22Rv1 (cell line): ENCODE results near the gene TMEM151B.

ENCODE experiments used
- H3K27ac ChIP-seq: fragments of 450-650 bp; 2 replicates; pipeline ENCODE4 v1.5.1; 2017
- CTCF ChIP-seq: fragments of 450-650 bp; IDR thresholded peaks from 2 replicates; pipeline ENCODE4 v1.5.1; 2017; ENCODE audit warnings: mild to moderate bottlenecking
- ZFX ChIP-seq: fragments of 450-650 bp; IDR thresholded peaks from 2 replicates; pipeline ENCODE4 v1.6.1; 2017; ENCODE audit warnings: antibody characterized with exemption, borderline replicate concordance

The TMEM151B gene

DNA sequence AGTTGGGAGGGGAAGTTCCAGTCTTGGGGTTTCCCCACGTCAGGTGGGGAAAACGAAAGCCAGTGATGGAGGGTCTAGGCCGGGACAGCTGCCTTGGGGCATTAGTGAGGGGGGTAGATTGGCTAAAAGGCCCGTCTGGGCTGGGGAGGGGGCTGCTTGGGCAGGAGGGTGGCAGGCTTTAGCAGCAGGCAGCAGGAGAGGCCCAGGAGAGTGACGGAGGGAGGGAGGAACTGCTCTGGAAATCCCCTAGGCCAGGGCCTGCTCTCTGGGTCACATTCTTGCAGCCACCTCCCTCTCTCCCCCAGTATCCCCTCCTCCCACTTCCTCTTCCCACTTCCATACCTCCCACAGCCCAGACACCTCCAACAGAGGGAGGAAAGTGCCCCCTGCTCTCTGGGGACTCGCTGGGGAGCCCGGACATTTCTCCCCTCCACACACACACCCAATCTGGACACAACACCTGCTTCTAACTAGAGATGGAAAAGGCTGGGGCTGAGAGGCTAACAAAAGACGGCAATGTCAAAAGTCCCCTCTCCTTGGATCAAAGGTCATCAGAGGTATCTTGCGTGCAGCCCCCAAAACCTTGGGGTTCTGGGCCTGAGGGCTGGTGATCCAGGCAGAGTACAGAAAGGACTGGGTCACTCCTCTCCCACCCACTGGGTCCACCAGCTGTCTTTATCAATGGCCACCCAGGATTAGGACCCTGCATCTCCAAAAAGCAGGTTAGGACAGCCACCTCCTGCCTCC, 6.7 kb upstream of the TMEM151B start:
- TF ChIP-seq CTCF (no peak), ZFX (no peak)
- H3K27ac ChIP-seq, result no peak overlapping the region

DNA sequence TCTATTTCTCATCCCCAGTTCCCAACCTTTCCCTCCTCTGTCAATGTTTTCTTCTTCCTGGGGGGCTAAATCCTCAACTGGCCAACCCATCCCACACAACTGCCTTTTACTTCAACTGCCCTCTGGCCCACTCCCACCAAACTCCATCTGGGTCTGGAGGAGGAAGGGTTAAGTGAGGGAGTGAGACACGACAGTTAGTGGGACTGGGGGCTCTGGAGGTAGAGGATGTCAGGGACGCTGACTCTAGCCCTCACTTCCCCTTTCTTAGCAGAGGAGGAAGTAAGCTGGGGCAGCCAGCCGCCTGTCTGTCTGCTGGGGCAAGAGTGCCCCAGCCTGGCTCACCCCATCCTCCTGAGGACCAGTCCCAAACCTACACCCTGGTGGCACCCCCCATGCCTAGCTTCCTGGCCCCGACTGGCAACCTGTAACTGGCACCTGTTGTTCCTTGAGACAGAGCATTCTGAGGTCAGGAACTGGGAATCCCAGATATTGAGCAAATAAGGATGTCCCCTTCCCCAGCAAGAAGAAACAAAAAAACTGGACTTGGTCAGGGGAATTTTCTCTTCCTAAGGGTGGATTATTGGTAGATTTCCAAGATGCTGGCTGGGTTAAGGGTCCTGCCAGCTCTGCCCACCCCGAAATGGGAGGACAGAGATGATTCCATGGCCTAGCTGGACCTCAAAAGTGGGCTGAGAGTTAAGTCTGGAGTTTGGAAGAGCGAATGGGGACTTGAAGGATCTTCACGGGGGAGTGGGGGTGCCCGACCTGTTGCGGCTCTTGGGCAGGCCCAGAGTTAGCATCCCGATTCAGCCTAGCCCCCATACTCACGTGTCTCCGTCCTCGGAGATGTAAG, 5.9 kb upstream of the TMEM151B start:
- H3K27ac ChIP-seq, result peak overlapping the region; percentile 64
- no peak for TF ChIP-seq CTCF
- TF ChIP-seq ZFX, result no peak

DNA sequence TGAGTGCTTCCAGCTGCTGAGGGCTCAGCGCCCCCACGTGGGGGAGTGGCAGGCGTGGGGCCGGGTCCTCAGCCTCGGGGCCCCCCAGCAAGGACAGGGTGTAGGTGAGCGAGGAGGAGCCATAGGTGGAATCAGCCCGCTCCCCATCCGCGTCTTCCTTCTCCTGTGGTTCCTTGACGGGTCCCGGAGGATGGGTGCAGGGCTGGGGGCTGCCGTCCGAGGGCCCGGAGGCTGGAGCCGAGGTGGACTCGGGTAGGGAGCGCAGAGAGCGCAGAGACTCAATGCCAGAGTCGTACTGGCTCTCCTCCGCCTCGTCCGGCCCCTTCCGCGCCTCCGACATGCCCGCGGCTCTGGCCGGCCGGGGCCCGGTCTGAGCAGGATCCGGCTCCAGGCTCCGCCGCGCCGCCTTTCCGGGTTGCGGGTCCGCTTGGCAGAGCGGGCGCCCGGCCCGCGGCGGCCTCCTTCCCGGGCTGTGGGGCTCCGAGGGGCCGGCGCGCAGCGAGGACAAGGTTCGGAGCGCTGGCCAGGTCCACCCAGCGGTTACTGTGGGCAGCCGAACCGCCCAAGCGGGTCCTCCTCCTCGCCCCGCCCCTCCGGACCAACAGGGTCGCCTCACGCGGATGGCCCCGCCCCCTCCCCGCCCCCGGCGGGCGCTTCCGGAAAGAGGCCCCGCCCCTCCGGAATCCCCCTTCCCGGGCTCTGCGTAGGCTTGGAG, 5.1 kb upstream of the TMEM151B start, which contains the start of gene NFKBIE:
NFKBIE (minus strand) TSS at position 545 of the 715 bp plus-strand sequence; CDS start at position 340, 205 bp downstream.
- TF ChIP-seq ZFX, result no peak
- TF ChIP-seq CTCF, result peak; percentile 29
- H3K27ac ChIP-seq, result peak within 1 kb of the TSS; percentile 64

DNA sequence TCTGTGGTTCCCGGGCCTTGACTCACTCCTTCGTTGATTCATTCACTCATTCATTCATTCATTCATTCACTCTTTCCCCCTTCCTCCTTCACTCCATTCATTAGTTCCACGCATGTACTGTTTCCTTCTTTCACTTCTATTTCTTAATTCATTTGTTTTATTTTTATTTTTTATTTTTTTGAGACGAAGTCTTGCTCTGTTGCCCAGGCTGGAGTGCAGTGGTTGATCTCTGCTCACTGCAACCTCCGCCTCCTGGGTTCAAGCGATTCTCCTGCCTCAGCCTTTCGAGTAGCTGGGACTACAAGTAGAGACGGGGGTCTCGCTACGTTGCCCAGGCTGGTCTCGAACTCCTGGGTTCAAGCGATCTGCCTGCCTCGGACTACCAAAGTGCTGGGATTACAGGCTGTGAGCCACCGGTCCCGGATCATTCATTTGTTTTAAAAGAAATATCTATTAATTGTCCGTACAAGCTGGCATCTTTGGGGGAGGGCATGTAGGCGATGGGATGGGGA, 4.5 kb upstream of the TMEM151B start:
- no peak for TF ChIP-seq CTCF
- no peak for TF ChIP-seq ZFX
- H3K27ac ChIP-seq, result peak overlapping the region; percentile 64

GRCh38 chr6:44266347-44266746, 3.9 kb upstream of the TMEM151B start:
- no peak overlapping the region for H3K27ac ChIP-seq
- no peak for TF ChIP-seq CTCF
- no peak for TF ChIP-seq ZFX

- no peak overlapping the region for H3K27ac ChIP-seq
- TF ChIP-seq CTCF (no peak), ZFX (no peak)
Measured at GRCh38 chr6:44267252-44267651, 3.0 kb upstream of the TMEM151B start.
